CD4-positive, alpha-beta T cell treated with Interferon alpha-2 for 1 hour (primary cell): ENCODE results near the gene FRMD6.

ENCODE experiments used
- DNase-seq, 2 donors: peaks; one replicate each; pipeline ENCODE4 v3.0.0-alpha.2; 2020 to 2022

The FRMD6 gene

GRCh38 chr14:51651388-51652167 lies at the start of gene FRMD6:
Gene FRMD6, plus strand, starts transcription at chr14:51651910. Its CDS starts 37,927 bp downstream, at chr14:51689837.
- peak; percentile 78 to 88 for DNase-seq

GRCh38 chr14:51602310-51602709 lies 49.4 kb upstream of the FRMD6 start:
- no peak for DNase-seq

- DNase-seq: no peak
Observed at GRCh38 chr14:51603495-51603894, 48.2 kb upstream of the FRMD6 start.

- DNase-seq: no peak
Observed at GRCh38 chr14:51604073-51604472, 47.6 kb upstream of the FRMD6 start.

GRCh38 chr14:51605575-51605974 lies 46.1 kb upstream of the FRMD6 start:
- DNase-seq: no peak

- DNase-seq: no peak
Observed at GRCh38 chr14:51607711-51608110, 44.0 kb upstream of the FRMD6 start.

- no peak for DNase-seq
Observed at GRCh38 chr14:51609251-51609954, 42.3 kb upstream of the FRMD6 start.

- DNase-seq: no peak
Observed at GRCh38 chr14:51609955-51610283, 41.8 kb upstream of the FRMD6 start.

- no peak for DNase-seq
Observed at GRCh38 chr14:51610771-51611170, 40.9 kb upstream of the FRMD6 start.

- DNase-seq: no peak
Observed at GRCh38 chr14:51612449-51612848, 39.3 kb upstream of the FRMD6 start.

GRCh38 chr14:51613416-51613815 lies 38.3 kb upstream of the FRMD6 start:
- no peak for DNase-seq

- no peak for DNase-seq
Observed at GRCh38 chr14:51614707-51615106, 37.0 kb upstream of the FRMD6 start.

GRCh38 chr14:51616256-51616655 lies 35.5 kb upstream of the FRMD6 start:
- DNase-seq: no peak

- DNase-seq: no peak
Observed at GRCh38 chr14:51616724-51617409, 34.8 kb upstream of the FRMD6 start.

GRCh38 chr14:51619561-51619960 lies 32.1 kb upstream of the FRMD6 start:
- no peak for DNase-seq

GRCh38 chr14:51620056-51620455 lies 31.7 kb upstream of the FRMD6 start:
- no peak for DNase-seq

- DNase-seq: no peak
Observed at GRCh38 chr14:51621654-51622053, 30.1 kb upstream of the FRMD6 start.

- DNase-seq: no peak
Observed at GRCh38 chr14:51622376-51622775, 29.3 kb upstream of the FRMD6 start.

- DNase-seq: no peak
Observed at GRCh38 chr14:51624955-51625569, 26.6 kb upstream of the FRMD6 start.

- no peak for DNase-seq
Observed at GRCh38 chr14:51626185-51626584, 25.5 kb upstream of the FRMD6 start.

- no peak for DNase-seq
Observed at GRCh38 chr14:51626788-51627187, 24.9 kb upstream of the FRMD6 start.

- no peak for DNase-seq
Observed at GRCh38 chr14:51627313-51627712, 24.4 kb upstream of the FRMD6 start.

- DNase-seq: no peak
Observed at GRCh38 chr14:51628238-51628637, 23.5 kb upstream of the FRMD6 start.

GRCh38 chr14:51630987-51631386 lies 20.7 kb upstream of the FRMD6 start:
- no peak for DNase-seq
